Psoas muscle (tissue), 8 donors: ENCODE results near the gene RPL32. TPM values are rescaled to one million over a fixed set of nuclear protein-coding genes. Genes with fewer than 3 reads are reported as not detected.
A peak's percentile ranks its signal among the peaks of the same experiment; 100 is the strongest.

ENCODE experiments used
- ATAC-seq, 4 donors: fragments of 200-7000 bp; cut with Tn5 transposase; one replicate each; pipeline ENCODE4 v1.9.1; 2020; ENCODE audit warnings: moderate library complexity in 3 of 4, mild to moderate bottlenecking in 2 of 4
- DNase-seq, 2 donors: peaks; one replicate each; pipeline ENCODE4 v3.0.0-alpha.2; 2020
- H3K27ac ChIP-seq: fragments of 200-600 bp; one replicate; pipeline ENCODE4 v1.8.0; 2022
- H3K27me3 ChIP-seq, 3 donors: fragments of 200-600 bp in 1 of 3; one replicate each; pipeline versions ENCODE4 v1.6.1 to v1.8.0; 2013 to 2022; ENCODE audit warnings: low read length in 2 of 3, mild to moderate bottlenecking in 2 of 3, moderate library complexity in 1 of 3; ENCODE audit not compliant: insufficient read depth in 3 of 3
- H3K36me3 ChIP-seq, 2 donors: fragments of 200-600 bp in 1 of 2; one replicate each; pipeline versions ENCODE4 v1.6.1 to v1.8.0; 2013 to 2022; ENCODE audit warnings: low read depth in 1 of 2, mild to moderate bottlenecking in 1 of 2, moderate library complexity in 1 of 2; ENCODE audit not compliant: insufficient read depth in 1 of 2
- H3K4me1 ChIP-seq: fragments of 200-600 bp; one replicate; pipeline ENCODE4 v1.8.0; 2022
- H3K4me3 ChIP-seq: fragments of 200-600 bp; one replicate; pipeline ENCODE4 v1.8.0; 2022; ENCODE audit warnings: mild to moderate bottlenecking
- H3K9me3 ChIP-seq: fragments of 200-600 bp; one replicate; pipeline ENCODE4 v1.8.0; 2022
- CTCF ChIP-seq: fragments of 200-600 bp; IDR thresholded peaks from one replicate; pipeline ENCODE4 v1.8.0; 2022; ENCODE audit warnings: antibody characterized with exemption
- WGBS, 3 donors: extraction: QIAGEN DNeasy Blood & Tissue Kit; methylation state at CpG; one replicate each; pipeline versions ENCODE4 v1.1.6 to v1.1.7; 2013; 5-methylcytosine and 5-hydroxymethylcytosine counted together
- intact Hi-C, 2 donors: fragments of 100-400 bp; cut with DNase I; formaldehyde crosslinking; loops; one replicate each; pipeline versions ENCODE4 v1.11.0 to v1.14.2; 2022
- polyA plus RNA-seq, 3 donors: library from polyadenylated mRNA; stranded (reverse); fragments of 200-250 nt; gene quantifications; one replicate each; pipeline ENCODE4 v1.2.3, GENCODE V29; 2013
- total RNA-seq, 4 donors: library from RNA; stranded (reverse); fragmentation: NEBNext Ultra II Directional in 2 of 4; extraction: Animal tissue kit (Norgen Biotek cat#: 25700) in 2 of 4; gene quantifications; one replicate each; pipeline versions ENCODE4 v1.2.1 to v1.2.4, GENCODE V29; 2021 to 2023
- donor health status: healthy with polysubstance abuse.
- donor health status: DM: no; HTN: no; CAD: no; lungs with moderate emphysema.
- donor health status: Bipolar disorder and iron deficiency.
- donor health status: healthy.
- donor health status: DM: yes; HTN: yes; CAD: no.
- donor health status: DM: no; HTN: no; CAD: no.
- donor health status: DM: no; HTN: no; CAD: no.
- donor health status: DM: yes; HTN: yes; CAD: no.

The RPL32 gene
- total and polyA plus RNA-seq, 7 donors, result 1,418 to 2,939 (median 1,919) TPM

- WGBS, 3 donors, result 12 to 19% (median 13%) methylated on average over 41 to 50 of the region's 50 CpGs
- H3K27ac ChIP-seq, result peak overlapping the region; percentile 70
- no peaks in the 10 kb centered on the region for H3K9me3 ChIP-seq
- peak overlapping the region; percentile 68 for H3K4me3 ChIP-seq
- ATAC-seq, result peak; percentile 92 to 96 (median 94)
- peak; percentile 95 to 97 for DNase-seq
- H3K36me3 ChIP-seq, result peaks cover 3 to 82% of the 10 kb centered on the region in 2 donors
- intact Hi-C loops, result no loop called here
- peaks cover 27% of the 10 kb centered on the region for H3K4me1 ChIP-seq
- H3K27me3 ChIP-seq, result no peaks in the 10 kb centered on the region
- peak; percentile 74 for TF ChIP-seq CTCF
Measured at GRCh38 chr3:12810013-12810780, 31.2 kb downstream of the RPL32 start.

- intact Hi-C loops, result no loop called here
- TF ChIP-seq CTCF, result no peak
- 83 to 92% (median 86%) methylated on average over 5 of the region's 5 CpGs for WGBS, 3 donors
Measured at GRCh38 chr3:12809435-12809834, 31.9 kb downstream of the RPL32 start.

GRCh38 chr3:12809001-12809400 lies 32.4 kb downstream of the RPL32 start:
- WGBS, 3 donors, result 89 to 96% (median 94%) methylated on average over 3 of the region's 3 CpGs
- H3K4me1 ChIP-seq, result peaks cover 27% of the 10 kb centered on the region
- no peak for DNase-seq

More at GRCh38 chr3:12809435-12809834, 31.9 kb downstream of the RPL32 start:
- Histone ChIP-seq H3K27me3 (no peaks in the 10 kb centered on the region), H3K4me3 (peak overlapping the region; percentile 68), H3K4me1 (peaks cover 27% of the 10 kb centered on the region), H3K36me3 (peaks cover 3 to 82% of the 10 kb centered on the region in 2 donors), H3K27ac (peak overlapping the region; percentile 70), H3K9me3 (no peaks in the 10 kb centered on the region)
- ATAC-seq, result peak in 1 of 4 donors; percentile 1
- no peak for DNase-seq

GRCh38 chr3:12808587-12808986 lies 32.8 kb downstream of the RPL32 start:
- 79 to 83% (median 80%) methylated on average over 2 of the region's 2 CpGs for WGBS, 3 donors
- Histone ChIP-seq H3K27ac (peak overlapping the region; percentile 70), H3K36me3 (peaks cover 3 to 82% of the 10 kb centered on the region in 2 donors)

More at GRCh38 chr3:12809001-12809400, 32.4 kb downstream of the RPL32 start:
- Histone ChIP-seq H3K4me3 (no peak overlapping the region), H3K27me3 (no peaks in the 10 kb centered on the region), H3K9me3 (no peaks in the 10 kb centered on the region), H3K36me3 (peaks cover 3 to 82% of the 10 kb centered on the region in 2 donors), H3K27ac (peak overlapping the region; percentile 70)
- no peak for ATAC-seq
- no peak for TF ChIP-seq CTCF
- intact Hi-C loops, result no loop called here

More at GRCh38 chr3:12808587-12808986, 32.8 kb downstream of the RPL32 start:
- DNase-seq, result no peak
- TF ChIP-seq CTCF, result no peak
- intact Hi-C loops, result no loop called here
- Histone ChIP-seq H3K4me1 (peaks cover 27% of the 10 kb centered on the region), H3K4me3 (no peak overlapping the region), H3K9me3 (no peaks in the 10 kb centered on the region), H3K27me3 (no peaks in the 10 kb centered on the region)
- ATAC-seq, result no peak
